ENCODE data around the gene RADX.

The RADX gene

GRCh38 chrX:106672527-106672926 lies 60.7 kb downstream of the RADX start:
- no peaks in the 10 kb centered on the region for H3K36me3 ChIP-seq (ENCODE audit: control insufficient read depth in 2 of 2, insufficient read depth in 2 of 2, low read length in 2 of 2)
- no peak overlapping the region for H3K4me3 ChIP-seq (ENCODE audit: low read length in 2 of 2)
- H3K9ac ChIP-seq (ENCODE audit: low read depth in 1 of 2, low read length in 2 of 2) = no peak overlapping the region
- H3K27me3 ChIP-seq (ENCODE audit: control insufficient read depth in 2 of 2, insufficient read depth in 2 of 2, low read length in 2 of 2) = no peaks in the 10 kb centered on the region
- no peaks in the 10 kb centered on the region for H3K9me3 ChIP-seq (ENCODE audit: control insufficient read depth in 2 of 2, low read length in 2 of 2)
- H3K4me1 ChIP-seq (ENCODE audit: control insufficient read depth in 2 of 2, insufficient read depth in 2 of 2, low read length in 2 of 2) = no peaks in the 10 kb centered on the region
- H3K27ac ChIP-seq (ENCODE audit: low read depth in 2 of 2, low read length in 2 of 2) = no peak overlapping the region

- Histone ChIP-seq H3K4me1 (ENCODE audit: control insufficient read depth in 2 of 2, insufficient read depth in 2 of 2, low read length in 2 of 2) (no peaks in the 10 kb centered on the region), H3K4me3 (ENCODE audit: low read length in 2 of 2) (no peak overlapping the region), H3K9ac (ENCODE audit: low read depth in 1 of 2, low read length in 2 of 2) (no peak overlapping the region), H3K27ac (ENCODE audit: low read depth in 2 of 2, low read length in 2 of 2) (no peak overlapping the region), H3K9me3 (ENCODE audit: control insufficient read depth in 2 of 2, low read length in 2 of 2) (no peaks in the 10 kb centered on the region), H3K27me3 (ENCODE audit: control insufficient read depth in 2 of 2, insufficient read depth in 2 of 2, low read length in 2 of 2) (no peaks in the 10 kb centered on the region), H3K36me3 (ENCODE audit: control insufficient read depth in 2 of 2, insufficient read depth in 2 of 2, low read length in 2 of 2) (no peaks in the 10 kb centered on the region)
These were observed 68.9 kb downstream of the RADX start for GRCh38 chrX:106680716-106681115.

GRCh38 chrX:106684207-106684606 lies 72.4 kb downstream of the RADX start:
- no peaks in the 10 kb centered on the region for H3K27me3 ChIP-seq (ENCODE audit: control insufficient read depth in 2 of 2, insufficient read depth in 2 of 2, low read length in 2 of 2)
- no peak overlapping the region for H3K27ac ChIP-seq (ENCODE audit: low read depth in 2 of 2, low read length in 2 of 2)
- no peaks in the 10 kb centered on the region for H3K9me3 ChIP-seq (ENCODE audit: control insufficient read depth in 2 of 2, low read length in 2 of 2)
- no peak overlapping the region for H3K9ac ChIP-seq (ENCODE audit: low read depth in 1 of 2, low read length in 2 of 2)
- H3K4me3 ChIP-seq (ENCODE audit: low read length in 2 of 2) = no peak overlapping the region
- H3K4me1 ChIP-seq (ENCODE audit: control insufficient read depth in 2 of 2, insufficient read depth in 2 of 2, low read length in 2 of 2) = no peaks in the 10 kb centered on the region
- H3K36me3 ChIP-seq (ENCODE audit: control insufficient read depth in 2 of 2, insufficient read depth in 2 of 2, low read length in 2 of 2) = no peaks in the 10 kb centered on the region

DNA sequence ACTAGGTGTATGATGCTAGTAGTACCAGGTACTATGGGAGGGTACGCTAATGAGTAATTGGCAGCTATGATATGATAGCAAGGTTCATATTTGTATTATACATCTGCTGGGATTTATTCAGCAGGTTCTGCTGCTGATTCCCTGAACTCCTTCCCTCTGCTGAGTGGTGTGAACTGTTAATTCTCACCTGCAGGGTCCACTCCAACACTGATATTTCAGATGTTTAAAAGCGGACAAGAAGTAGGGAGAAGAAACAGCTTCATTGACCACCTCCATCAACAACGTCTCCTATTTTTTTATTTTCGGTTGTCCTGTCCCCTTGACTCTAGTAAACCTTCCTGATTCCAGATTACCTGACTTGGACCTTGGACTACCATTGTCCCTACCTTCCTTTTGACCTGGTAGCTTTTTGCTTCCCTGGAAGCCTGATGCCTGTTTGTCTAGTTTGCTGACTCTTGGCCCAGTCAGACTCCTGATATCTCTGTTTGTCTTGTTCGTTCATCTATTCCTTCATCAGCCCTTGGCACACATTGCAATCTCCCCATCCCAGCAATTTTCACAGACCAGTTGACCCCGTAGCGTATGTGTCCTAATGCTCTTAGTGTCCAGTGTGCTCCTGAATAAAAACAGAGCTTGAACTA lies 80.8 kb downstream of the RADX start:
- Histone ChIP-seq H3K27me3 (ENCODE audit: control insufficient read depth in 2 of 2, insufficient read depth in 2 of 2, low read length in 2 of 2) (peaks cover 0 to 2% of the 10 kb centered on the region in 2 donors), H3K4me3 (ENCODE audit: low read length in 2 of 2) (peak overlapping the region in 1 of 2 donors; percentile 15), H3K9me3 (ENCODE audit: control insufficient read depth in 2 of 2, low read length in 2 of 2) (no peaks in the 10 kb centered on the region), H3K4me1 (ENCODE audit: control insufficient read depth in 2 of 2, insufficient read depth in 2 of 2, low read length in 2 of 2) (peaks cover 2 to 6% of the 10 kb centered on the region in 2 donors), H3K9ac (ENCODE audit: low read depth in 1 of 2, low read length in 2 of 2) (no peak overlapping the region), H3K36me3 (ENCODE audit: control insufficient read depth in 2 of 2, insufficient read depth in 2 of 2, low read length in 2 of 2) (no peaks in the 10 kb centered on the region), H3K27ac (ENCODE audit: low read depth in 2 of 2, low read length in 2 of 2) (peak overlapping the region in 1 of 2 donors; percentile 18)

DNA sequence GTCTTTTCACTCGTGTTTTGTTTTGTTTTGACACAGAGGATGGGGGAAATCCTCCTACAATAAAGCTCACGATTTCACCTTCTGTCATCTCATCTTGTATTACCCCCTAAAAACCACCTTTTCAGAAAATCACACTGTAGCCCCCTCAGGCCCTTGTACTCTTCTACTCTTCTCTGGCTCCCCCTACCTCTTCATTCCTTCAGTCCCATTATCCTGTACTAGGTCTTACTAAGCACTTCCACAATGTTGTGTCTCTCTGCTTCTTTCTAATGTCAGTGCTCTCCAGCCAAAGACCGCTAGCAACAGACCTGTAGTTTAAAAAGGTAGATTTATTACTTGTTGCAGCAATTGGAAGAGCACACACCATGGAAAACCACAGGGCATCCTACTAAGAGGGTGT lies 84.7 kb downstream of the RADX start:
- Histone ChIP-seq H3K9me3 (ENCODE audit: control insufficient read depth in 2 of 2, low read length in 2 of 2) (no peaks in the 10 kb centered on the region), H3K36me3 (ENCODE audit: control insufficient read depth in 2 of 2, insufficient read depth in 2 of 2, low read length in 2 of 2) (no peaks in the 10 kb centered on the region), H3K27me3 (ENCODE audit: control insufficient read depth in 2 of 2, insufficient read depth in 2 of 2, low read length in 2 of 2) (peaks cover 0 to 2% of the 10 kb centered on the region in 2 donors), H3K4me1 (ENCODE audit: control insufficient read depth in 2 of 2, insufficient read depth in 2 of 2, low read length in 2 of 2) (peaks cover 2 to 6% of the 10 kb centered on the region in 2 donors), H3K9ac (ENCODE audit: low read depth in 1 of 2, low read length in 2 of 2) (no peak overlapping the region), H3K27ac (ENCODE audit: low read depth in 2 of 2, low read length in 2 of 2) (no peak overlapping the region), H3K4me3 (ENCODE audit: low read length in 2 of 2) (no peak overlapping the region)

DNA sequence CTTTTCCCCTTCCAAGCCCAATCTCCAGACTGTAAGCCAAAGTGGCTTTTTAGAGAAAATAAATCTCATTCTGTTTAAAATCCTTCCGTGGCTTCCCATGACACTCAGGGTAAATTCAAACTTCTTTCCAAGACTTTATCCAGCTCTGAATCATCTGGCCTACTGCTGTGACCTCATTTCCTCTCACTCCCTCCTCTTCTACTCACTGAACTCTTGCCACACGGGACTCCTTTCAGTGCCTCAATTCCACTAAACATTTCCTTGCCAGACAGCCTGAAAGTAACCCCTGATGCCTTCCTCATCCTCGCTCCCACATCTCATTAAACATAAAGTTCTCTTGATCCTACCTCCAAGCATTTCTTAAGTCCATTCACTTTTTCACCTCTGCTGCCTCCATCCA lies 86.9 kb downstream of the RADX start:
- no peaks in the 10 kb centered on the region for H3K36me3 ChIP-seq (ENCODE audit: control insufficient read depth in 2 of 2, insufficient read depth in 2 of 2, low read length in 2 of 2)
- H3K27me3 ChIP-seq (ENCODE audit: control insufficient read depth in 2 of 2, insufficient read depth in 2 of 2, low read length in 2 of 2) = peaks cover 0 to 2% of the 10 kb centered on the region in 2 donors
- no peak overlapping the region for H3K4me3 ChIP-seq (ENCODE audit: low read length in 2 of 2)
- H3K4me1 ChIP-seq (ENCODE audit: control insufficient read depth in 2 of 2, insufficient read depth in 2 of 2, low read length in 2 of 2) = peaks cover 0 to under 1% of the 10 kb centered on the region in 2 donors
- H3K9me3 ChIP-seq (ENCODE audit: control insufficient read depth in 2 of 2, low read length in 2 of 2) = no peaks in the 10 kb centered on the region
- no peak overlapping the region for H3K27ac ChIP-seq (ENCODE audit: low read depth in 2 of 2, low read length in 2 of 2)
- no peak overlapping the region for H3K9ac ChIP-seq (ENCODE audit: low read depth in 1 of 2, low read length in 2 of 2)

GRCh38 chrX:106702636-106703035 lies 90.9 kb downstream of the RADX start:
- no peaks in the 10 kb centered on the region for H3K36me3 ChIP-seq (ENCODE audit: control insufficient read depth in 2 of 2, insufficient read depth in 2 of 2, low read length in 2 of 2)
- no peaks in the 10 kb centered on the region for H3K4me1 ChIP-seq (ENCODE audit: control insufficient read depth in 2 of 2, insufficient read depth in 2 of 2, low read length in 2 of 2)
- H3K9ac ChIP-seq (ENCODE audit: low read depth in 1 of 2, low read length in 2 of 2) = no peak overlapping the region
- H3K27me3 ChIP-seq (ENCODE audit: control insufficient read depth in 2 of 2, insufficient read depth in 2 of 2, low read length in 2 of 2) = no peaks in the 10 kb centered on the region
- H3K9me3 ChIP-seq (ENCODE audit: control insufficient read depth in 2 of 2, low read length in 2 of 2) = no peaks in the 10 kb centered on the region
- H3K27ac ChIP-seq (ENCODE audit: low read depth in 2 of 2, low read length in 2 of 2) = no peak overlapping the region
- H3K4me3 ChIP-seq (ENCODE audit: low read length in 2 of 2) = no peak overlapping the region

GRCh38 chrX:106706466-106706865 lies 94.7 kb downstream of the RADX start:
- H3K27me3 ChIP-seq (ENCODE audit: control insufficient read depth in 2 of 2, insufficient read depth in 2 of 2, low read length in 2 of 2) = no peaks in the 10 kb centered on the region

GRCh38 chrX:106707771-106708454 lies 96.1 kb downstream of the RADX start:
- Histone ChIP-seq H3K27me3 (ENCODE audit: control insufficient read depth in 2 of 2, insufficient read depth in 2 of 2, low read length in 2 of 2) (no peaks in the 10 kb centered on the region), H3K4me1 (ENCODE audit: control insufficient read depth in 2 of 2, insufficient read depth in 2 of 2, low read length in 2 of 2) (no peaks in the 10 kb centered on the region), H3K9ac (ENCODE audit: low read depth in 1 of 2, low read length in 2 of 2) (no peak overlapping the region), H3K9me3 (ENCODE audit: control insufficient read depth in 2 of 2, low read length in 2 of 2) (no peaks in the 10 kb centered on the region), H3K27ac (ENCODE audit: low read depth in 2 of 2, low read length in 2 of 2) (no peak overlapping the region), H3K36me3 (ENCODE audit: control insufficient read depth in 2 of 2, insufficient read depth in 2 of 2, low read length in 2 of 2) (no peaks in the 10 kb centered on the region), H3K4me3 (ENCODE audit: low read length in 2 of 2) (no peak overlapping the region)

More at GRCh38 chrX:106706466-106706865, 94.7 kb downstream of the RADX start:
- Histone ChIP-seq H3K4me1 (ENCODE audit: control insufficient read depth in 2 of 2, insufficient read depth in 2 of 2, low read length in 2 of 2) (no peaks in the 10 kb centered on the region), H3K9me3 (ENCODE audit: control insufficient read depth in 2 of 2, low read length in 2 of 2) (no peaks in the 10 kb centered on the region), H3K27ac (ENCODE audit: low read depth in 2 of 2, low read length in 2 of 2) (no peak overlapping the region), H3K4me3 (ENCODE audit: low read length in 2 of 2) (no peak overlapping the region), H3K9ac (ENCODE audit: low read depth in 1 of 2, low read length in 2 of 2) (no peak overlapping the region), H3K36me3 (ENCODE audit: control insufficient read depth in 2 of 2, insufficient read depth in 2 of 2, low read length in 2 of 2) (no peaks in the 10 kb centered on the region)

- Histone ChIP-seq H3K4me3 (ENCODE audit: low read length in 2 of 2) (no peak overlapping the region), H3K27me3 (ENCODE audit: control insufficient read depth in 2 of 2, insufficient read depth in 2 of 2, low read length in 2 of 2) (no peaks in the 10 kb centered on the region), H3K27ac (ENCODE audit: low read depth in 2 of 2, low read length in 2 of 2) (no peak overlapping the region), H3K36me3 (ENCODE audit: control insufficient read depth in 2 of 2, insufficient read depth in 2 of 2, low read length in 2 of 2) (no peaks in the 10 kb centered on the region), H3K4me1 (ENCODE audit: control insufficient read depth in 2 of 2, insufficient read depth in 2 of 2, low read length in 2 of 2) (peaks cover 0 to 3% of the 10 kb centered on the region in 2 donors), H3K9me3 (ENCODE audit: control insufficient read depth in 2 of 2, low read length in 2 of 2) (no peaks in the 10 kb centered on the region), H3K9ac (ENCODE audit: low read depth in 1 of 2, low read length in 2 of 2) (no peak overlapping the region)
These were observed 99.0 kb downstream of the RADX start for GRCh38 chrX:106710771-106711170.

Data from mucosa of rectum (tissue), 2 donors.